NCI-H226 (cell line): Measurements from ENCODE around the gene FAM114A2.
"Not testable (repeated sequence)": the region's sequence is repeated elsewhere in the genome, so short reads cannot be mapped to it uniquely, and the experiment has no call there.

Experiments used
- DNase-seq: peaks from one replicate; pipeline ENCODE4 v3.0.0-alpha.2; 2015

The FAM114A2 gene

DNA sequence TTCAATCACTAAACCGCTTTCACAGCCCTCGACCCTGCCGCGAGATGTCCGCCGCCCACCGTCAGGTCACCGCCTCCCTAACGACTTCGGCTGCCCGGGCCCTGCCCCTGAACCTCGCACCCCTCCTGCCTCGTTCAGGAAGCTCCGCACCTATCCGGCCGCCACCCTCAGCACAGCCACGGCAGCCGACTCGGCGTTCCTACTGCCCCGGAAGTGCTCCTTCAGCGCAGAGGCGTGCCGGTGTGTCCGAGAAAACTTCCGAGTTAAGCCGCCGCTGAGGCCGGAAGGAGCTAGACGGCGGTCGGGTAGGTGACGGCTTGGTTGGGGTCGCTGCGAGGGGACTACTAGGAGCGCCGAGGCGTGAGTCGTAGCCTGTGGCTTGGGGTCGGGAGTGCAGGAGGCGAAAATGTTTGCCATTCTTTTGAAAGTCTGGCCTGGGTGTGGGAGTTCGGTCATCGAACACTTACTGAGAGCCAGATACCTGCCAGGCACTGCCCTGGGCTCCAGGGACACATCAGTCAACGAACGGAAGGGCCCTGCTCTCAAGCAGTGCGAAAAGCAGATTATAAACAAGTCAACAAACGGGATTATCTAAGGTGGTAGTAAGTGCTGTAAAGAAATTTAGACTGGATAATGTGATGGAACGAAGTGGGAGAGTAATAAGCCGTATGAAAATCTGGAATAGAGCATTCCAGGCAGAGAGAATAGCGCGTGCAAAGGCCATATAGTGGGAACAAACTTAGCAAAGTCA, at the start of gene FAM114A2, which contains the start of gene MFAP3:
Gene FAM114A2 (minus strand): TSS at position 204 of the 751 bp plus-strand sequence. CDS start 3,957 bp downstream, outside the sequence.
Gene MFAP3 (plus strand): TSS at position 261 of the 751 bp plus-strand sequence. CDS start 10,756 bp downstream, outside the sequence.
- DNase-seq, result peak; percentile 91

- DNase-seq, result no peak
These were observed 48.5 kb upstream of the FAM114A2 start for GRCh38 chr5:154087260-154087659.

DNA sequence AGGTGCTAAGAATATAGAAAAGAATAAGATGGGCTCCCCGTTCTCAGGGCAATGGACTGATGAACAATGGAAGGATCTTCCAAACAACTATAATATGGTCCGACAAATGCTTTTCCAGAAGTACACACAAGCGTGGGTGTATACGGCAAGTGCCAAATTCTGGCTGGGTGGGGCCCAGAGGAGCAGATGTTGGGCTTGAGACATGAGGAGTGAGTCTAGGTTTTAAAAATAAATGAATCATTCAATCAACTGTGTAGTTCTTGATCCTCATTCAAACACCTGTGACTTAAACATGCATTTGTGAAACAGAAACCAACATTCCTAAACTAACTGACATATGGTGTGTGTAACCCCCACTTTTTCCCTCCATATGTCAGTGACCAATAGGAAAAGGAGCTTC, 47.9 kb upstream of the FAM114A2 start:
- no peak for DNase-seq

GRCh38 chr5:154086146-154086545, 47.4 kb upstream of the FAM114A2 start:
- no peak for DNase-seq

GRCh38 chr5:154084062-154084639, 45.4 kb upstream of the FAM114A2 start:
- no peak for DNase-seq

DNA sequence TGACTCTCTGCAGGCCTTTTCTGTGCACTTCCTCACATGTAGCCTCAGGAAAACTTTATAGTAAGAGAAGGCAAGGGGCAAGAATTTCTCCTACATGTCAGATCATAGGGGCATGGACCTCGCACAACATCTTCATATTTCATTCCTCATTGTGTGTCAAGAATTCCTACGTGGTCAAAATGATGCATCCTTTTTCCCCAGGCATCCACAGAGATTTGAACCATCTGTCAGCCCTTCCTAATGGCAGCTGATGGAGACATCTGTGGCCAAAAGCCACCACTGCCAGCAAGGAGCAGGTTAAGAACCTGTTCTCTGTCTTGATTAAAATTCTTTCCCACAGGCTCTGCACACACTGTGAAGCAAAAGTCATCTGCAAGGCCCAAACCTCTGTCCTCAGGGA, 42.5 kb upstream of the FAM114A2 start:
- DNase-seq, result no peak

- no peak for DNase-seq
These were observed 39.6 kb upstream of the FAM114A2 start for GRCh38 chr5:154078272-154078671.

DNA sequence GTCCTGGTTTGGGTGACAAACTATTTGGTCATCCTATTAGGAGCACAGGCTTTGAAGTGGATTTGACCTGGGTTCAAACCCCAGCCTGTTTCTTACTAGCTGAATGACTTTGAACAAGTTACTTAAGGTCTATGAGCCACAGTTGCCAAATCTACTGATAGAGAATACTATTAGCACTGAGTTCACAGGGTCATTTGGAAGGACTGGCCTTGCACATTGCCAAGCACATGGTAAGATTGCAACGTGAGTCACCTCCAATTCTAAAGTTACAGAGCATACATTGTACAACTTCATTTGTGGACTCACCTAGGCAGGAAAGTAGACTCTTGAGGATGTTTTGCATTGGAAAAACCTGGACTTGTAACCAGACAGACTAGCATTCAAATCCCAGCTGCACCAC, 39.0 kb upstream of the FAM114A2 start:
- DNase-seq, result peak; percentile 7

- DNase-seq, result no peak
These were observed 37.7 kb upstream of the FAM114A2 start for GRCh38 chr5:154076240-154076922.

GRCh38 chr5:154072414-154073171, 33.9 kb upstream of the FAM114A2 start:
- peak; percentile 10 for DNase-seq

DNA sequence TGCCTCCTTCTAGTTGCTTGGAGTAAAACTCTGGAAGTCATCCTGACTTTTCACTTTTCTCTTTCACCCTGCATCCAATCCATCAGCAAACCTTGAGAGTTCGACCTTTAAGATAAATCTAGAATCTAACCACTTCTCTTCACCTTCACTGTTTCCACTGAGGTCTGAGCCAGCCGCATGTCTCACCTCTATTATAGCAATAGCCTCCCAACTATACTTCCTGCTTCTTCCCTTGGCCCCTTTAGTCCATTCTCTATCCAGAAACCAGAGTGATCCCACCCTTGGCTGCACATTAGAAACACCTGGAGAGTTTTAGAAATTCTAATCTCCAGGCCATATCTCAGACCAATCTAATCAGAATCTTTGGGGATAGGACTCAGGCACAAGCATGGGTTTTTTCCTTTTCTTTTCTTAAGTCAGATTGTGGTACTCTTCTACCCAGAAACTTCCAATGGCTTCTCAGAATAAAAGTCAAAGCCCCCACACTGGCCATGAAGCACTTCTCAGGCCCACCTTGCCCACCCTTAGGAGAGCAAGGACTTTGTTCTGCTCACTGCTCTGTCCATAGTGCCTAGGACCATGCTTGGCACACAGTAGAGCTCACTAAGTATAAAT, 33.2 kb upstream of the FAM114A2 start:
- DNase-seq, result no peak

DNA sequence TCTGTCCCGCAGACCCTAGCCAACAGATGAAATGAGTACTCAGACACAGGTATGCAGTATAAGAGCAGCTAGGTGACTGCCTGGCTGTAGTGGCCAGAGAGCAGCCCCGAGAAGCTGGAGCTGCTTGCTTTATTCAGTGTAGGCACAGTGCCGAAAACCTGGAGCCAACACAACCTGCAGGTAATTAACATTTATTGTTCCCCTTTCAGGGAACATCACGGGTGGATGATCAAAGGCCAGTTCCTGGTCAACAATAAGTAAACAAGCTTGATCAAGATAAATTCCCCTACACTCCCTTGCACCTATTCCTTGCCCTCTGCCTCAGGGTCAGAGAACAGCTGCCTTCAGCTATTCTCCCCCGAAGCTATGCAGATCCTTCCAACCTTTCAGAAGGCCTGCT, 31.1 kb upstream of the FAM114A2 start:
- not testable (repeated sequence) for DNase-seq

DNA sequence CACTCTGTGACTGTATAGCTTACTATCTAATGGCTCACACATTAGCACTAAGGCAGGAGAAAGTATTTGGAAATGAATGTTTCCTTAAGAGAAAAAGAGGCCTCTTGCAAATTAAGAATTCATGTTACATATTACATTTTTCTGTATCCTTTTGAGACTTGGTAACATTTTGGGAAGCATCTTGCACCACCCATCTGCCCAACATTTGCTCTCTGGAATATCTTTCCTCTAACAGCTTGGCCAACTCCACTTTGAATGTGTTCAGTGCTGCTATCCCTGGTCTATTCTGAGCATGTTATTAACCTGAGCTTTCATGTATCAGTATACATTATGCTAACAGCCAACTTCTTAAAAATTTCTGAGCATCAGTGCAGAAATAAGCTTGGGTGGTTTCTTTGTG, 27.3 kb upstream of the FAM114A2 start:
- no peak for DNase-seq

- DNase-seq, result no peak
These were observed 24.7 kb upstream of the FAM114A2 start for GRCh38 chr5:154063372-154063771.

DNA sequence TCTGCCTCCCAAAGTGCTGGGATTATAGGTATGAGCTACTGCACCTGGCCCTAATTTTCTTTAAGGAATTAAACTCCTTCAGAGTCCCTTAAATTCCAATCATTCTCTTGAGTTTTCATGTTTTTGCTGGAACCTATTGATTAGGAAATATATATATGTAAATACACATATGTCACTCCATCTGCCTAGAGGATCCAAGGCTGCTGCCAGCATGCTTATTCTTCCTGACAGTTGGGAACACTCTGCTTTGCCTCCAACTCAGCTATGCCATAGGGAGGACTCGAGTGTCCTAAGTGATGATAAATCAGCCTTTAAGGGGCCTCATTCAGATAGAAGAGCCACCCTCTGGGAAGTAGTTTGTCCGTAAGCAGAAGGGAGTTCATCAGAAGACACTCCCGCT, 21.9 kb upstream of the FAM114A2 start:
- DNase-seq, result no peak

- DNase-seq, result no peak
These were observed 20.9 kb upstream of the FAM114A2 start for GRCh38 chr5:154059583-154059982.

DNA sequence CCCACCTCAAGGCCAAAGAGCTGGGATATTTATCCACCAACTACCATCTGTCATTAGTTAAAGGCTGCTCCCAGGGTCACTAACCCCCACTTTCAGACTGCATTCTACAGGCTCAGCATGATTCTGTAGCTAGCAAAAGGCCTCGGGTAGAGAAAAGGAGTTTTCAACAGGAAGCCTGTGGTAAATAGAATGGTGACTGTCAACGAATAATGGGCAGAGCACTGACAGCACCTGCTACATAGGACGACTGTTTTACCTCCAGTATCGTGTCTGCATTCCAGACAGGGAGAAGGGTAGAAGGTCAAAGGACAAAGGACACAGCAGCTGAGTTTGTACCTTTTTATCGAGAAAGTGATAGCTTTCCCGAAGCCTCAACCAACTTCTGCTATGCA, 20.3 kb upstream of the FAM114A2 start:
- no peak for DNase-seq

DNA sequence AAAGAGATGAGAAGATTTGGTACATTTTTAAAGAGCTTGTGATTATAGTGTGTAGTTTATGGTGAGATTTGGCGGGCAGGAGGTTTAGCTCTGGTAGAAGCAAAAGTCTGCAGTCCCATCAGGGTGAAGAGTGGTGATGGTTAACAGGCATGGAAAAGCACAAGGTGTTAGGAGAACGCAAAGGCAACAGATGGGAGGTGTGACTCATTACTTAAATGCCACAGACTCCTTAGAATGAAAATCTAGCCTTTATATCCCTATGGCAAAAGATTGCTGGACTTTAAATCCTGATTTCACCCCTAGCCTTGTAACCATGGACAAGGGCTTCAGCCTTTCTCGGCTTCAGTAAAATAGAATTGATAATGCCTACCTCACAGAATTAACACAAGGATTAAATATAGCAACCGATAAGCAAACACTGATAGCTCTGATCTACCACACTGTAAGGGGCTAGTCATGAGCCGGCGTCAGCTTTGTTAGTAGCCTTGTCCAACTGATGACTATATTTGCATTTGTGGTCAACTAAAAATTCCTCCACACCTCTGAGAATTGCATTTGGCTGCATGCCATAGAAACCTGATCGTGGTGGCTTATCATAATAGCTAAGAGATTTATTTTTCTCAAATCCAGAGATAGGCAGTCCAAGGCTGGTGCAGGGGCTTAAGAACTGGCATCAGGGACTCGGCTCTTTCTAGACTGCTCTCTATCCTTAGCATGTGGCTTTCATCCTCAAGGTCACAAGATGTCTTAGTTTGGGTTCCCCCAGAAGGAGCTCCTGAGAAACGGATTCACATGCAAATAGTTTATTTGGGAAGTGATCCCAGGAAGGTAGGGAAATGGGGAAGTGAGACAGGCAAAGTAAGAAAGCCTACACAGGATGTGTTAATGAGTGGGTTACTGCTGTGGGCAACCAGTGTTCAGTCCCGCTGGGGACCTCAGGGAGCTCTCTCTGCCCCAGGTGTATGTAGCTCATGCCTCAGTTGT, 19.6 kb upstream of the FAM114A2 start:
- peak; percentile 55 for DNase-seq

- no peak for DNase-seq
These were observed 16.5 kb upstream of the FAM114A2 start for GRCh38 chr5:154055201-154055600.

GRCh38 chr5:154053468-154053867, 14.8 kb upstream of the FAM114A2 start:
- no peak for DNase-seq

- DNase-seq, result no peak
These were observed 10.9 kb upstream of the FAM114A2 start for GRCh38 chr5:154049636-154050035.
